Liver (tissue), 9 donors: ENCODE data around the gene PC. TPM values are rescaled to one million over a fixed set of nuclear protein-coding genes. Genes with fewer than 3 reads are reported as not detected.

Experiments used
- DNase-seq: peaks from one replicate; pipeline ENCODE4 v3.0.0-alpha.2; 2017; ENCODE audit warnings: low spot score
- H3K27ac ChIP-seq, 2 donors: one replicate each; pipeline ENCODE4 v1.7.0; 2013; ENCODE audit warnings: inconsistent platforms in 2 of 2, low read length in 2 of 2, control low read depth in 1 of 2, low read depth in 1 of 2, mild to moderate bottlenecking in 1 of 2
- H3K27me3 ChIP-seq, 4 donors: one replicate each; pipeline versions ENCODE4 v1.6.1 to v1.7.0; 2013; ENCODE audit warnings: low read length in 3 of 4, inconsistent platforms in 1 of 4, mild to moderate bottlenecking in 1 of 4, moderate library complexity in 1 of 4; ENCODE audit not compliant: control insufficient read depth in 4 of 4, insufficient read depth in 4 of 4
- H3K36me3 ChIP-seq, 4 donors: one replicate each; pipeline versions ENCODE4 v1.6.1 to v1.7.0; 2013; ENCODE audit warnings: low read length in 3 of 4, mild to moderate bottlenecking in 3 of 4, low read depth in 1 of 4, moderate library complexity in 1 of 4; ENCODE audit not compliant: control insufficient read depth in 4 of 4, insufficient read depth in 3 of 4
- H3K4me1 ChIP-seq, 4 donors: one replicate each; pipeline versions ENCODE4 v1.6.1 to v1.7.0; 2013; ENCODE audit warnings: low read length in 3 of 4, mild to moderate bottlenecking in 3 of 4, moderate library complexity in 1 of 4; ENCODE audit not compliant: control insufficient read depth in 4 of 4, insufficient read depth in 4 of 4
- H3K4me3 ChIP-seq, 3 donors: one replicate each; pipeline versions ENCODE4 v1.6.1 to v1.7.0; 2013; ENCODE audit warnings: low read length in 3 of 3, control low read depth in 1 of 3, low read depth in 1 of 3, mild to moderate bottlenecking in 1 of 3
- H3K9ac ChIP-seq, 2 donors: one replicate each; pipeline ENCODE4 v1.7.0; 2013; ENCODE audit warnings: low read length in 2 of 2, mild to moderate bottlenecking in 2 of 2, moderate library complexity in 2 of 2, control low read depth in 1 of 2, low read depth in 1 of 2
- H3K9me3 ChIP-seq, 4 donors: one replicate each; pipeline versions ENCODE4 v1.6.1 to v1.7.0; 2013; ENCODE audit warnings: low read length in 3 of 4; ENCODE audit not compliant: control insufficient read depth in 4 of 4
- EGR1 ChIP-seq, 2 donors: IDR thresholded peaks; 2 replicates each; pipeline ENCODE4 v1.6.1; 2016 to 2018; ENCODE audit warnings: antibody characterized with exemption in 2 of 2, low read depth in 2 of 2
- FOXA1 ChIP-seq: IDR thresholded peaks from 2 replicates; pipeline ENCODE4 v1.6.1; 2016; ENCODE audit warnings: antibody characterized with exemption
- FOXA2 ChIP-seq: IDR thresholded peaks from 2 replicates; pipeline ENCODE4 v1.6.1; 2016; ENCODE audit warnings: antibody characterized with exemption
- GABPA ChIP-seq, 2 donors: IDR thresholded peaks in 1 of 2; conservative IDR thresholded peaks in 1 of 2; 2 replicates each; pipeline ENCODE4 v1.6.1; 2016; ENCODE audit warnings: antibody characterized with exemption in 2 of 2, mild to moderate bottlenecking in 1 of 2, moderate library complexity in 1 of 2
- HNF4A ChIP-seq, 2 donors: conservative IDR thresholded peaks; 2 replicates each; pipeline ENCODE4 v1.6.1; 2016; ENCODE audit warnings: antibody characterized with exemption in 2 of 2, mild to moderate bottlenecking in 2 of 2
- HNF4G ChIP-seq: IDR thresholded peaks from 2 replicates; pipeline ENCODE4 v1.6.1; 2016; ENCODE audit warnings: antibody characterized with exemption
- JUND ChIP-seq, 2 donors: IDR thresholded peaks; 2 replicates each; pipeline ENCODE4 v1.6.1; 2016; ENCODE audit warnings: antibody characterized with exemption in 2 of 2
- NR2F2 ChIP-seq: IDR thresholded peaks from 2 replicates; pipeline ENCODE4 v1.6.1; 2016; ENCODE audit warnings: antibody characterized with exemption
- RAD21 ChIP-seq, 2 donors: IDR thresholded peaks; 2 replicates each; pipeline ENCODE4 v1.6.1; 2016; ENCODE audit warnings: antibody characterized with exemption in 2 of 2, mild to moderate bottlenecking in 2 of 2
- REST ChIP-seq: IDR thresholded peaks from 2 replicates; pipeline ENCODE4 v1.6.1; 2016; ENCODE audit warnings: antibody characterized with exemption, mild to moderate bottlenecking
- RXRA ChIP-seq, 2 donors: IDR thresholded peaks; 2 replicates each; pipeline ENCODE4 v1.6.1; 2017 to 2018; ENCODE audit warnings: antibody characterized with exemption in 2 of 2, mild to moderate bottlenecking in 1 of 2
- SP1 ChIP-seq: IDR thresholded peaks from 2 replicates; pipeline ENCODE4 v1.6.1; 2018; ENCODE audit warnings: antibody characterized with exemption, mild to moderate bottlenecking
- TAF1 ChIP-seq: conservative IDR thresholded peaks from 2 replicates; pipeline ENCODE4 v1.6.1; 2016; ENCODE audit warnings: antibody characterized with exemption, mild to moderate bottlenecking
- YY1 ChIP-seq: IDR thresholded peaks from 2 replicates; pipeline ENCODE4 v1.6.1; 2016; ENCODE audit warnings: antibody characterized with exemption, mild to moderate bottlenecking
- ZBTB33 ChIP-seq: IDR thresholded peaks from 2 replicates; pipeline ENCODE4 v1.6.1; 2016; ENCODE audit warnings: antibody characterized with exemption
- WGBS: extraction: QIAGEN DNeasy Blood & Tissue Kit; methylation state at CpG from one replicate; pipeline ENCODE4 v1.1.7; 2013; 5-methylcytosine and 5-hydroxymethylcytosine counted together
- polyA plus RNA-seq, 2 donors: library from polyadenylated mRNA; stranded (reverse) in 1 of 2; unstranded in 1 of 2; fragments of 200-250 nt in 1 of 2; fragments of >200 nt in 1 of 2; fragmentation: Nextera tagmentation in 1 of 2; extraction: Ambion mirVana in 1 of 2; gene quantifications; one replicate each; pipeline versions ENCODE4 v1.2.1 to v1.2.3, GENCODE V29; 2013 to 2015
- total RNA-seq, 2 donors: library from RNA; depleted of rRNA; stranded (reverse); fragments of >200 nt; gene quantifications; one replicate each; pipeline ENCODE4 v1.2.3, GENCODE V29; 2014
- TF ChIP-seq, protein P1 (sequence below): IDR thresholded peaks from 2 replicates; pipeline ENCODE4 v1.6.1; 2016; ENCODE audit warnings: antibody characterized with exemption
- TF ChIP-seq, protein P2 (sequence below): fragments of 150-350 bp; IDR thresholded peaks from 2 replicates; pipeline ENCODE4 v1.5.1; 2017; ENCODE audit warnings: improper control_type of control experiment, low read depth, low read length; ENCODE audit not compliant: missing input control
- TF ChIP-seq, protein P3 (sequence below): IDR thresholded peaks from 2 replicates; pipeline ENCODE4 v1.6.1; 2016; ENCODE audit warnings: antibody characterized with exemption
- donor health status: healthy.
- donor health status: healthy.
- donor health status: healthy.
- donor health status: healthy.
- donor health status: healthy.

The PC gene
- total and polyA plus RNA-seq, 4 donors = 144 to 583 (median 296) TPM

DNA sequence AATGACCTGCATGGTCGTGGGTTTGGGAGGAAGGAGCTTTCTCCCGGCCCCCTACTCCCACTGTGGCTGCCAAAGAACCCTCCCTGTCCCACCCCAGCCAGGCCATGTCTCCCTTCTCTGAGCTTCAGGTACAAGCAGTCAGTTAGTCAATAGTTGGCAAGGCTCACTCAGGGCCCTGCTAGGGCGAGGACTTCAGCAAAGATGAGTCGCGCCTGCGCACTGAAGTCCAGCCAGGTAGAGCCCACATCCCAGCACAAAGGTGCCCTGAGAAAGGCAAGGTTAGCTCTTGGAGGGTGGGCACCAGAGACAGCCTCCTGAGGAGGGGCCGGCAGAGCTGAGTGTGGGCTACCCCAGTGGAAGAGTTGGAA is 28.0 kb upstream of the PC start:
- H3K36me3 ChIP-seq = no peaks in the 10 kb centered on the region
- WGBS = 51% methylated on average over 7 of the region's 7 CpGs
- H3K4me1 ChIP-seq = peaks cover 5 to 41% (median 29%) of the 10 kb centered on the region in 4 donors
- DNase-seq = no peak
- peak overlapping the region; percentile 11 to 28 for H3K27ac ChIP-seq
- TF ChIP-seq RAD21 (IDR thresholded peaks at IDR 0.05) (no peak), SP1 (peak; percentile 29), RXRA (IDR thresholded peaks at IDR 0.05) (peak in 1 of 2 donors; percentile 35), YY1 (no peak), HNF4A (conservative IDR thresholded peaks at IDR 0.05) (peak in 1 of 2 donors; percentile 4)
- no peaks in the 10 kb centered on the region for H3K9me3 ChIP-seq
- no peaks in the 10 kb centered on the region for H3K27me3 ChIP-seq
- H3K4me3 ChIP-seq = no peak overlapping the region
- H3K9ac ChIP-seq = no peak overlapping the region

- Histone ChIP-seq H3K4me3 (no peak overlapping the region), H3K4me1 (peaks cover 5 to 41% (median 29%) of the 10 kb centered on the region in 4 donors), H3K9ac (no peak overlapping the region), H3K27ac (peak overlapping the region; percentile 11 to 28), H3K9me3 (no peaks in the 10 kb centered on the region), H3K36me3 (no peaks in the 10 kb centered on the region), H3K27me3 (no peaks in the 10 kb centered on the region)
- WGBS = 64% methylated on average over 8 of the region's 8 CpGs
- TF ChIP-seq FOXA2 (no peak), FOXA1 (no peak), HNF4A (conservative IDR thresholded peaks at IDR 0.05) (peak; percentile 44 to 45), JUND (IDR thresholded peaks at IDR 0.05) (no peak), EGR1 (IDR thresholded peaks at IDR 0.05; ENCODE audit: low read depth in 2 of 2) (no peak), RXRA (IDR thresholded peaks at IDR 0.05) (peak; percentile 79 to 92), GABPA (IDR thresholded peaks at IDR 0.05 in 1 of 2, conservative IDR thresholded peaks at IDR 0.05 in 1 of 2) (no peak), ZBTB33 (no peak), YY1 (peak; percentile 34), REST (no peak), SP1 (peak; percentile 72), NR2F2 (no peak), HNF4G (no peak), RAD21 (IDR thresholded peaks at IDR 0.05) (peak; percentile 2 to 42), TAF1 (no peak)
- TF ChIP-seq, protein P1, sequence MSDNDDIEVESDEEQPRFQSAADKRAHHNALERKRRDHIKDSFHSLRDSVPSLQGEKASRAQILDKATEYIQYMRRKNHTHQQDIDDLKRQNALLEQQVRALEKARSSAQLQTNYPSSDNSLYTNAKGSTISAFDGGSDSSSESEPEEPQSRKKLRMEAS = peak; percentile 32
- TF ChIP-seq, protein P2, sequence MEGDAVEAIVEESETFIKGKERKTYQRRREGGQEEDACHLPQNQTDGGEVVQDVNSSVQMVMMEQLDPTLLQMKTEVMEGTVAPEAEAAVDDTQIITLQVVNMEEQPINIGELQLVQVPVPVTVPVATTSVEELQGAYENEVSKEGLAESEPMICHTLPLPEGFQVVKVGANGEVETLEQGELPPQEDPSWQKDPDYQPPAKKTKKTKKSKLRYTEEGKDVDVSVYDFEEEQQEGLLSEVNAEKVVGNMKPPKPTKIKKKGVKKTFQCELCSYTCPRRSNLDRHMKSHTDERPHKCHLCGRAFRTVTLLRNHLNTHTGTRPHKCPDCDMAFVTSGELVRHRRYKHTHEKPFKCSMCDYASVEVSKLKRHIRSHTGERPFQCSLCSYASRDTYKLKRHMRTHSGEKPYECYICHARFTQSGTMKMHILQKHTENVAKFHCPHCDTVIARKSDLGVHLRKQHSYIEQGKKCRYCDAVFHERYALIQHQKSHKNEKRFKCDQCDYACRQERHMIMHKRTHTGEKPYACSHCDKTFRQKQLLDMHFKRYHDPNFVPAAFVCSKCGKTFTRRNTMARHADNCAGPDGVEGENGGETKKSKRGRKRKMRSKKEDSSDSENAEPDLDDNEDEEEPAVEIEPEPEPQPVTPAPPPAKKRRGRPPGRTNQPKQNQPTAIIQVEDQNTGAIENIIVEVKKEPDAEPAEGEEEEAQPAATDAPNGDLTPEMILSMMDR = no peak
- TF ChIP-seq, protein P3, sequence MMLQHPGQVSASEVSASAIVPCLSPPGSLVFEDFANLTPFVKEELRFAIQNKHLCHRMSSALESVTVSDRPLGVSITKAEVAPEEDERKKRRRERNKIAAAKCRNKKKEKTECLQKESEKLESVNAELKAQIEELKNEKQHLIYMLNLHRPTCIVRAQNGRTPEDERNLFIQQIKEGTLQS = no peak
- no peak for DNase-seq
Measured at GRCh38 chr11:66985508-66986177, 27.5 kb upstream of the PC start.
